ENCODE data around the gene NDUFA7.

DNA sequence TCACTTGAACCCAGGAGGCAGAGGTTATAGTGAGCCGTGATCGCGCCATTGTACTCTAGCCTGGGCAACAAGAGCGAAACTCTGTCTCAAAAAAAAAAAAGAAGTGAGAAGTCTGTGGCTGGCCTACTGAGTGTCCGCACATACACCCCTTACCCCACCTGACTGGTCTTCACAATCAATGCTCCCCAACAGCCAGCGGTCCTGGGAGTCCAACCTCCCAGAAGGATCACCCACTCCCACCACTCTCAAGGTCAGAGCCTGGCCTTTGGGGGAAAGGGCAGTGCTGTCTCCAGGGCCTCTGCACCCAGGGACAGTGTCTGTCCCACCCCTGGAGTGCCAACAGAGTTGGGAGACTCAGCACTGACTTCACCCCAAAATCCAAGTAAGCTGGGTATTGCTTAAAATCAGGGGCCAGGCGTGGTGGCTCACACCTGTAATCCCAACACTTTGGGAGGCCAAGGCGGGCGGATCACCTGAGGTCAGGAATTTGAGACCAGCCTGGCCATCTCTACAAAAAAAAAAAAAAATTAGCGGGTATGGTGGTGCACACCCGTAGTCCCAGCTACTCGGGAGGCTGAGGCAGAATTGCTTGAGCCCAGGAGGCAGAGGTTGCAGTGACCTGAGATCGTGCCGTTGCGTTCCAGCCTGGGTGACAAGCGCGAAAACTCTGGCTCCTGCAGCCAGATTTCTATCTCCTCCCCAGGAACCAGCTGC lies 10.7 kb downstream of the NDUFA7 start:
- no peak for TF ChIP-seq EZH2 (IDR thresholded peaks at IDR 0.05; ENCODE audit: low read length, missing control alignments)
- TF ChIP-seq, protein P1, sequence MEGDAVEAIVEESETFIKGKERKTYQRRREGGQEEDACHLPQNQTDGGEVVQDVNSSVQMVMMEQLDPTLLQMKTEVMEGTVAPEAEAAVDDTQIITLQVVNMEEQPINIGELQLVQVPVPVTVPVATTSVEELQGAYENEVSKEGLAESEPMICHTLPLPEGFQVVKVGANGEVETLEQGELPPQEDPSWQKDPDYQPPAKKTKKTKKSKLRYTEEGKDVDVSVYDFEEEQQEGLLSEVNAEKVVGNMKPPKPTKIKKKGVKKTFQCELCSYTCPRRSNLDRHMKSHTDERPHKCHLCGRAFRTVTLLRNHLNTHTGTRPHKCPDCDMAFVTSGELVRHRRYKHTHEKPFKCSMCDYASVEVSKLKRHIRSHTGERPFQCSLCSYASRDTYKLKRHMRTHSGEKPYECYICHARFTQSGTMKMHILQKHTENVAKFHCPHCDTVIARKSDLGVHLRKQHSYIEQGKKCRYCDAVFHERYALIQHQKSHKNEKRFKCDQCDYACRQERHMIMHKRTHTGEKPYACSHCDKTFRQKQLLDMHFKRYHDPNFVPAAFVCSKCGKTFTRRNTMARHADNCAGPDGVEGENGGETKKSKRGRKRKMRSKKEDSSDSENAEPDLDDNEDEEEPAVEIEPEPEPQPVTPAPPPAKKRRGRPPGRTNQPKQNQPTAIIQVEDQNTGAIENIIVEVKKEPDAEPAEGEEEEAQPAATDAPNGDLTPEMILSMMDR (conservative IDR thresholded peaks at IDR 0.05 in 1 of 2, IDR thresholded peaks at IDR 0.05 in 1 of 2; ENCODE audit: low read depth in 1 of 2, low read length in 2 of 2), result no peak

Data from fibroblast of lung (primary cell).